GM10248 (cell line): ENCODE measurements around the gene TMEM135.
A peak's percentile ranks its signal among the peaks of the same experiment; 100 is the strongest.

Experiments used
- CTCF ChIA-PET: fragments of 300-600 bp; sonication (Branson Sonifier 250); formaldehyde crosslinking; extraction: SDS; loops from one replicate; lab custom pipeline; 2021; ENCODE audit warnings: antibody characterized with exemption; lab: Yijun Ruan, JAX
- POLR2A ChIA-PET: fragments of 350-650 bp; sonication (Branson Sonifier 250); formaldehyde crosslinking; extraction: SDS; loops from one replicate; lab custom pipeline; 2020; ENCODE audit warnings: antibody characterized with exemption; lab: Yijun Ruan, JAX
- DNase-seq: peaks from one replicate; pipeline ENCODE4 v3.0.0; 2012; ENCODE audit errors: extremely low spot score
- CTCF ChIP-seq: IDR thresholded peaks from 2 replicates; pipeline ENCODE4 v1.5.1; 2012; ENCODE audit warnings: mild to moderate bottlenecking, low read depth; ENCODE audit errors: extremely low read depth, missing control alignments, control extremely low read depth

Gene TMEM135

GRCh38 chr11:87286338-87286737 is 248.6 kb downstream of the TMEM135 start:
- DNase-seq, result no peak
- no peak for TF ChIP-seq CTCF
- POLR2A ChIA-PET, result no interaction called here
- CTCF ChIA-PET, result interaction anchor here (1.4 to 3.1 kb wide), 3 partner anchors 8 to 348 kb away, joined by 3 to 19 read pairs (median 3); no protein-coding TSS in a partner anchor

- POLR2A ChIA-PET, result no interaction called here
- CTCF ChIA-PET, result interaction anchor here (0.8 to 4.2 kb wide), 19 partner anchors 9 to 420 kb away, joined by 3 to 34 read pairs (median 4); partner anchors contain the start of gene FZD4
- TF ChIP-seq CTCF, result peak; percentile 62
- DNase-seq, result peak; percentile 53
These were observed 252.7 kb downstream of the TMEM135 start for GRCh38 chr11:87290304-87290922.

- POLR2A ChIA-PET, result no interaction called here
- TF ChIP-seq CTCF, result no peak
- no peak for DNase-seq
- CTCF ChIA-PET, result interaction anchor here (0.7 kb wide), 1 partner anchor 358 kb away, joined by 3 read pairs; no protein-coding TSS in a partner anchor
These were observed 254.9 kb downstream of the TMEM135 start for GRCh38 chr11:87292598-87292997.

GRCh38 chr11:87295237-87295636 is 257.5 kb downstream of the TMEM135 start:
- ChIA-PET POLR2A (no interaction called here), CTCF (no interaction called here)
- DNase-seq, result no peak
- no peak for TF ChIP-seq CTCF

GRCh38 chr11:87296627-87297026 is 258.9 kb downstream of the TMEM135 start:
- no peak for DNase-seq
- no peak for TF ChIP-seq CTCF
- ChIA-PET CTCF (no interaction called here), POLR2A (no interaction called here)

GRCh38 chr11:87298155-87298554 is 260.4 kb downstream of the TMEM135 start:
- ChIA-PET POLR2A (no interaction called here), CTCF (no interaction called here)
- TF ChIP-seq CTCF, result no peak
- DNase-seq, result no peak

GRCh38 chr11:87299041-87299481 is 261.3 kb downstream of the TMEM135 start:
- no peak for DNase-seq
- CTCF ChIA-PET, result interaction anchor here (0.7 to 2.0 kb wide), 3 partner anchors 9 to 360 kb away, joined by 3 to 10 read pairs (median 3); no protein-coding TSS in a partner anchor

More at GRCh38 chr11:87299041-87299481, 261.3 kb downstream of the TMEM135 start:
- no peak for TF ChIP-seq CTCF
- POLR2A ChIA-PET, result no interaction called here
